Muscle layer of duodenum (tissue), 2 donors: ENCODE data around the gene GLP2R.

Experiments used
- H3K27ac ChIP-seq: one replicate; pipeline ENCODE4 v1.7.0; 2013; ENCODE audit warnings: mild to moderate bottlenecking, low read length
- H3K27me3 ChIP-seq: one replicate; pipeline ENCODE4 v1.7.0; 2013; ENCODE audit warnings: low read depth, mild to moderate bottlenecking, control low read depth, low read length
- H3K36me3 ChIP-seq, 2 donors: one replicate each; pipeline ENCODE4 v1.7.0; 2013; ENCODE audit warnings: low read length in 2 of 2, control low read depth in 1 of 2, mild to moderate bottlenecking in 1 of 2; ENCODE audit not compliant: insufficient read depth in 2 of 2, control insufficient read depth in 1 of 2
- H3K4me1 ChIP-seq, 2 donors: one replicate each; pipeline ENCODE4 v1.7.0; 2013; ENCODE audit warnings: low read length in 2 of 2, mild to moderate bottlenecking in 2 of 2, control low read depth in 1 of 2, moderate library complexity in 1 of 2; ENCODE audit not compliant: insufficient read depth in 2 of 2, control insufficient read depth in 1 of 2
- H3K4me3 ChIP-seq, 2 donors: one replicate each; pipeline ENCODE4 v1.7.0; 2013; ENCODE audit warnings: low read length in 2 of 2, low read depth in 1 of 2, mild to moderate bottlenecking in 1 of 2
- H3K9me3 ChIP-seq, 2 donors: one replicate each; pipeline ENCODE4 v1.7.0; 2013; ENCODE audit warnings: low read length in 2 of 2, control low read depth in 1 of 2, mild to moderate bottlenecking in 1 of 2; ENCODE audit not compliant: control insufficient read depth in 1 of 2
- donor health status: healthy.

GLP2R gene

GRCh38 chr17:9926150-9926804, 100.6 kb downstream of the GLP2R start:
- H3K36me3 ChIP-seq: peaks cover 0 to 14% of the 10 kb centered on the region in 2 donors
- no peak overlapping the region for H3K27ac ChIP-seq
- H3K4me1 ChIP-seq: peaks cover 0 to 3% of the 10 kb centered on the region in 2 donors
- H3K4me3 ChIP-seq: no peak overlapping the region
- no peaks in the 10 kb centered on the region for H3K27me3 ChIP-seq
- H3K9me3 ChIP-seq: no peaks in the 10 kb centered on the region

GRCh38 chr17:9928601-9929333, 103.0 kb downstream of the GLP2R start:
- no peaks in the 10 kb centered on the region for H3K9me3 ChIP-seq
- H3K27me3 ChIP-seq: no peaks in the 10 kb centered on the region
- H3K4me3 ChIP-seq: no peak overlapping the region
- peaks cover 0 to 11% of the 10 kb centered on the region in 2 donors for H3K36me3 ChIP-seq
- no peak overlapping the region for H3K27ac ChIP-seq
- peaks cover 0 to 3% of the 10 kb centered on the region in 2 donors for H3K4me1 ChIP-seq

GRCh38 chr17:9929871-9930270, 104.1 kb downstream of the GLP2R start:
- Histone ChIP-seq H3K36me3 (peaks cover 0 to 11% of the 10 kb centered on the region in 2 donors), H3K27ac (no peak overlapping the region), H3K4me3 (no peak overlapping the region), H3K4me1 (peaks cover 0 to 3% of the 10 kb centered on the region in 2 donors), H3K9me3 (no peaks in the 10 kb centered on the region), H3K27me3 (no peaks in the 10 kb centered on the region)

GRCh38 chr17:9931144-9931741, 105.5 kb downstream of the GLP2R start:
- Histone ChIP-seq H3K4me1 (peaks cover 0 to 3% of the 10 kb centered on the region in 2 donors), H3K27me3 (no peaks in the 10 kb centered on the region), H3K36me3 (peaks cover 3 to 6% of the 10 kb centered on the region in 2 donors), H3K9me3 (no peaks in the 10 kb centered on the region), H3K27ac (no peak overlapping the region), H3K4me3 (no peak overlapping the region)

GRCh38 chr17:9932491-9932890, 106.8 kb downstream of the GLP2R start:
- peaks cover 0 to 3% of the 10 kb centered on the region in 2 donors for H3K4me1 ChIP-seq
- H3K27me3 ChIP-seq: no peaks in the 10 kb centered on the region
- H3K4me3 ChIP-seq: no peak overlapping the region
- H3K36me3 ChIP-seq: peaks cover 0 to 3% of the 10 kb centered on the region in 2 donors
- H3K27ac ChIP-seq: no peak overlapping the region
- H3K9me3 ChIP-seq: no peaks in the 10 kb centered on the region

GRCh38 chr17:9934331-9934730, 108.6 kb downstream of the GLP2R start:
- Histone ChIP-seq H3K4me1 (peaks cover 0 to 3% of the 10 kb centered on the region in 2 donors), H3K4me3 (no peak overlapping the region), H3K36me3 (peaks cover 8 to 10% of the 10 kb centered on the region in 2 donors), H3K27me3 (no peaks in the 10 kb centered on the region), H3K9me3 (peaks cover 0 to 7% of the 10 kb centered on the region in 2 donors), H3K27ac (no peak overlapping the region)

GRCh38 chr17:9935408-9935807, 109.7 kb downstream of the GLP2R start:
- Histone ChIP-seq H3K27ac (no peak overlapping the region), H3K4me3 (no peak overlapping the region), H3K9me3 (peaks cover 0 to 7% of the 10 kb centered on the region in 2 donors), H3K27me3 (no peaks in the 10 kb centered on the region), H3K4me1 (peaks cover 0 to 3% of the 10 kb centered on the region in 2 donors), H3K36me3 (peaks cover 10 to 17% of the 10 kb centered on the region in 2 donors)

GRCh38 chr17:9936095-9936494, 110.4 kb downstream of the GLP2R start:
- Histone ChIP-seq H3K4me3 (no peak overlapping the region), H3K9me3 (peaks cover 0 to 7% of the 10 kb centered on the region in 2 donors), H3K27me3 (no peaks in the 10 kb centered on the region), H3K36me3 (peaks cover 10 to 24% of the 10 kb centered on the region in 2 donors), H3K4me1 (no peaks in the 10 kb centered on the region), H3K27ac (no peak overlapping the region)

- Histone ChIP-seq H3K27ac (no peak overlapping the region), H3K27me3 (no peaks in the 10 kb centered on the region), H3K9me3 (peaks cover 0 to 7% of the 10 kb centered on the region in 2 donors), H3K4me1 (no peaks in the 10 kb centered on the region), H3K4me3 (no peak overlapping the region), H3K36me3 (peaks cover 10 to 27% of the 10 kb centered on the region in 2 donors)
Observed at GRCh38 chr17:9937241-9937761, 111.6 kb downstream of the GLP2R start.

- H3K27ac ChIP-seq: no peak overlapping the region
- peaks cover 0 to 7% of the 10 kb centered on the region in 2 donors for H3K9me3 ChIP-seq
- no peaks in the 10 kb centered on the region for H3K4me1 ChIP-seq
- no peak overlapping the region for H3K4me3 ChIP-seq
- peaks cover 10 to 30% of the 10 kb centered on the region in 2 donors for H3K36me3 ChIP-seq
- H3K27me3 ChIP-seq: no peaks in the 10 kb centered on the region
Observed at GRCh38 chr17:9937901-9938300, 112.2 kb downstream of the GLP2R start.

GRCh38 chr17:9938764-9939163, 113.0 kb downstream of the GLP2R start:
- Histone ChIP-seq H3K27ac (no peak overlapping the region), H3K27me3 (no peaks in the 10 kb centered on the region), H3K36me3 (peaks cover 10 to 36% of the 10 kb centered on the region in 2 donors), H3K9me3 (peaks cover 0 to 7% of the 10 kb centered on the region in 2 donors), H3K4me3 (no peak overlapping the region), H3K4me1 (no peaks in the 10 kb centered on the region)
